ENCODE results near the gene LDLRAD3.

The LDLRAD3 gene

GRCh38 chr11:36142439-36142838, 198.6 kb downstream of the LDLRAD3 start:
- DNase-seq: no peak

GRCh38 chr11:36142879-36143278, 199.0 kb downstream of the LDLRAD3 start:
- no peak for DNase-seq

- DNase-seq: no peak
Observed at GRCh38 chr11:36146437-36146836, 202.6 kb downstream of the LDLRAD3 start.

- no peak for DNase-seq
Observed at GRCh38 chr11:36147491-36147890, 203.6 kb downstream of the LDLRAD3 start.

- no peak for DNase-seq
Observed at GRCh38 chr11:36148701-36149100, 204.8 kb downstream of the LDLRAD3 start.

- DNase-seq: peak; percentile 100
Observed at GRCh38 chr11:36149538-36150242, 205.8 kb downstream of the LDLRAD3 start.

GRCh38 chr11:36150986-36151385, 207.1 kb downstream of the LDLRAD3 start:
- peak; percentile 48 for DNase-seq

- peak; percentile 22 for DNase-seq
Observed at GRCh38 chr11:36151933-36152580, 208.2 kb downstream of the LDLRAD3 start.

GRCh38 chr11:36153551-36153950, 209.7 kb downstream of the LDLRAD3 start:
- DNase-seq: peak; percentile 56

- DNase-seq: no peak
Observed at GRCh38 chr11:36155124-36155561, 211.3 kb downstream of the LDLRAD3 start.

- DNase-seq: no peak
Observed at GRCh38 chr11:36155770-36156160, 211.9 kb downstream of the LDLRAD3 start.

GRCh38 chr11:36156161-36156816, 212.4 kb downstream of the LDLRAD3 start:
- DNase-seq: peak; percentile 34

- DNase-seq: peak; percentile 40
Observed at GRCh38 chr11:36156817-36157519, 213.1 kb downstream of the LDLRAD3 start.

- DNase-seq: no peak
Observed at GRCh38 chr11:36160091-36160490, 216.2 kb downstream of the LDLRAD3 start.

- DNase-seq: no peak
Observed at GRCh38 chr11:36161572-36161971, 217.7 kb downstream of the LDLRAD3 start.

- no peak for DNase-seq
Observed at GRCh38 chr11:36162006-36162882, 218.4 kb downstream of the LDLRAD3 start.

- DNase-seq: no peak
Observed at GRCh38 chr11:36162883-36163434, 219.1 kb downstream of the LDLRAD3 start.

- peak; percentile 43 for DNase-seq
Observed at GRCh38 chr11:36164506-36165250, 220.8 kb downstream of the LDLRAD3 start.

GRCh38 chr11:36165621-36166397, 221.9 kb downstream of the LDLRAD3 start:
- DNase-seq: peak; percentile 75

- no peak for DNase-seq
Observed at GRCh38 chr11:36167073-36167472, 223.2 kb downstream of the LDLRAD3 start.
